Fibroblast of pulmonary artery (primary cell): ENCODE measurements around the gene ZZZ3.
A peak's percentile ranks its signal among the peaks of the same experiment; 100 is the strongest.
"Not testable (repeated sequence)": the region's sequence is repeated elsewhere in the genome, so short reads cannot be mapped to it uniquely, and the experiment has no call there.

ENCODE experiments used
- DNase-seq: peaks from one replicate; pipeline ENCODE4 v3.0.0-alpha.2; 2010; ENCODE audit warnings: low read depth
- H3K4me3 ChIP-seq: replicated peaks from 2 replicates; pipeline ENCODE4 v1.5.1; 2011; ENCODE audit warnings: low read depth, mild to moderate bottlenecking, control low read depth, low read length, moderate library complexity
- CTCF ChIP-seq: IDR thresholded peaks from 2 replicates; pipeline ENCODE4 v1.5.1; 2011; ENCODE audit warnings: mild to moderate bottlenecking, control low read depth, low read length, inconsistent platforms; ENCODE audit errors: missing control alignments

The ZZZ3 gene

GRCh38 chr1:77680173-77680572, 2.3 kb downstream of the ZZZ3 start:
- no peak overlapping the region for H3K4me3 ChIP-seq
- no peak for DNase-seq
- TF ChIP-seq CTCF = no peak

- no peak for DNase-seq
- no peak for TF ChIP-seq CTCF
- no peak overlapping the region for H3K4me3 ChIP-seq
Measured at GRCh38 chr1:77678660-77679610, 3.5 kb downstream of the ZZZ3 start.

- not testable (repeated sequence) for DNase-seq, H3K4me3 ChIP-seq
Measured at GRCh38 chr1:77674807-77675206, 7.7 kb downstream of the ZZZ3 start.

- TF ChIP-seq CTCF = no peak
- H3K4me3 ChIP-seq = no peak overlapping the region
Measured at GRCh38 chr1:77673716-77674355, 8.6 kb downstream of the ZZZ3 start.

GRCh38 chr1:77673030-77673429, 9.4 kb downstream of the ZZZ3 start:
- no peak for TF ChIP-seq CTCF
- H3K4me3 ChIP-seq = no peak overlapping the region
- DNase-seq = no peak

More at GRCh38 chr1:77673716-77674355, 8.6 kb downstream of the ZZZ3 start:
- no peak for DNase-seq

- no peak overlapping the region for H3K4me3 ChIP-seq
- no peak for TF ChIP-seq CTCF
- DNase-seq = no peak
Measured at GRCh38 chr1:77672374-77672773, 10.1 kb downstream of the ZZZ3 start.

- DNase-seq = peak; percentile 39
- no peak for TF ChIP-seq CTCF
- no peak overlapping the region for H3K4me3 ChIP-seq
Measured at GRCh38 chr1:77671836-77672235, 10.6 kb downstream of the ZZZ3 start.
